Vagina (tissue), 2 donors: ENCODE results near the gene LGALS7B.

Experiments used
- POLR2A ChIP-seq, 2 donors: fragments of 450-650 bp; IDR thresholded peaks; one replicate each; pipeline ENCODE4 v1.6.1; 2017; ENCODE audit warnings: antibody characterized with exemption in 2 of 2, mild to moderate bottlenecking in 2 of 2, moderate library complexity in 2 of 2
- TF ChIP-seq, protein P1 (sequence below), 3 experiments: fragments of 450-650 bp in 2 of 3; fragments of 200-600 bp in 1 of 3; sonication (generic) in 1 of 3; IDR thresholded peaks; one replicate each; pipeline ENCODE4 v1.5.1; 2017 to 2019; ENCODE audit warnings: antibody characterized with exemption in 3 of 3, mild to moderate bottlenecking in 2 of 3, moderate library complexity in 2 of 3

DNA sequence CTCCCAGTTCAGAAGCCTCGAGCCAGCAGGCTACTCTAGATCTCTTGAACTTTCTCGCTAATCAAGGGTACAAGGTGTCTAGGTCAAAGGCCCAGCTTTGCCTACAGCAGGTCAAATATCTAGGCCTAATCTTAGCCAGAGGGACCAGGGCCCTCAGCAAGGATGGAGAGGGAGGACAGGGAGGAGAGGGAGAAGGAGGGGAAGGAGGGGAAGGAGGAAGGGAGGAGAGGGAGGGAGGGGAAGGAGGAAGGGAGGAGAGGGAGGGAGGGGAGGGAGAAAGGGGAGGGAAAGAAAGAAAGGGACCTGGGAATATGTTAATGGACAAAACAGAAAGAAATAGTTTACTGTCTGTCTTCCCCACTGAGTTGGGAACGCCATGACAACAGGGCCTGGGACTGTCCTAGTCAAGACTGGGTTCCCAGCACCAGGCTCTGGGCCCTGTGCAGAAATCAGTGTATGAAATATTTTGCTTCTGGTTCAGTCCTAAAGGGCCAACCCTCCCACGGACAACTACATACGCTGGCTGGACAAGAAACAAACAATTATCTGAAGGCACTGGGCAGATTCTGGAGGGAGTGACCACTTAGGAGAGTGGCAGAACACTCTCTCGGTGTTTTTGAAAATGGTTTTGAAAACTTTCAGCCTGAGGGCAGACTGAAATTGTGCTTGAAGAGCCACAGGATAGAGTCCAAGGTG, 38.0 kb downstream of the LGALS7B start:
- TF ChIP-seq, protein P1, sequence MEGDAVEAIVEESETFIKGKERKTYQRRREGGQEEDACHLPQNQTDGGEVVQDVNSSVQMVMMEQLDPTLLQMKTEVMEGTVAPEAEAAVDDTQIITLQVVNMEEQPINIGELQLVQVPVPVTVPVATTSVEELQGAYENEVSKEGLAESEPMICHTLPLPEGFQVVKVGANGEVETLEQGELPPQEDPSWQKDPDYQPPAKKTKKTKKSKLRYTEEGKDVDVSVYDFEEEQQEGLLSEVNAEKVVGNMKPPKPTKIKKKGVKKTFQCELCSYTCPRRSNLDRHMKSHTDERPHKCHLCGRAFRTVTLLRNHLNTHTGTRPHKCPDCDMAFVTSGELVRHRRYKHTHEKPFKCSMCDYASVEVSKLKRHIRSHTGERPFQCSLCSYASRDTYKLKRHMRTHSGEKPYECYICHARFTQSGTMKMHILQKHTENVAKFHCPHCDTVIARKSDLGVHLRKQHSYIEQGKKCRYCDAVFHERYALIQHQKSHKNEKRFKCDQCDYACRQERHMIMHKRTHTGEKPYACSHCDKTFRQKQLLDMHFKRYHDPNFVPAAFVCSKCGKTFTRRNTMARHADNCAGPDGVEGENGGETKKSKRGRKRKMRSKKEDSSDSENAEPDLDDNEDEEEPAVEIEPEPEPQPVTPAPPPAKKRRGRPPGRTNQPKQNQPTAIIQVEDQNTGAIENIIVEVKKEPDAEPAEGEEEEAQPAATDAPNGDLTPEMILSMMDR (IDR thresholded peaks at IDR 0.05) = no peak
- no peak for TF ChIP-seq POLR2A (IDR thresholded peaks at IDR 0.05)
